ENCODE results near the gene PRSS53.

Gene PRSS53

GRCh38 chr16:31043352-31043751 is 45.4 kb downstream of the PRSS53 start:
- no peak for DNase-seq (ENCODE audit: low spot score)

- no peak for DNase-seq (ENCODE audit: low spot score)
These were observed 45.9 kb downstream of the PRSS53 start for GRCh38 chr16:31042866-31043265.

- DNase-seq (ENCODE audit: low spot score), result no peak
These were observed 49.8 kb downstream of the PRSS53 start for GRCh38 chr16:31038993-31039392.

- DNase-seq (ENCODE audit: low spot score), result no peak
These were observed 52.1 kb downstream of the PRSS53 start for GRCh38 chr16:31036691-31037090.

GRCh38 chr16:31033709-31034492 is 54.8 kb downstream of the PRSS53 start:
- peak; percentile 91 for DNase-seq (ENCODE audit: low spot score)
